Activated CD8-positive, alpha-beta memory T cell treated with anti-CD3 and anti-CD28 coated beads for 1 hour (primary cell): ENCODE measurements around the gene CSF3.

ENCODE experiments used
- DNase-seq, 2 donors: peaks; one replicate each; pipeline ENCODE4 v3.0.0-alpha.2; 2020; ENCODE audit warnings: low read depth in 1 of 2; ENCODE audit errors: extremely low read depth in 1 of 2

The CSF3 gene

DNA sequence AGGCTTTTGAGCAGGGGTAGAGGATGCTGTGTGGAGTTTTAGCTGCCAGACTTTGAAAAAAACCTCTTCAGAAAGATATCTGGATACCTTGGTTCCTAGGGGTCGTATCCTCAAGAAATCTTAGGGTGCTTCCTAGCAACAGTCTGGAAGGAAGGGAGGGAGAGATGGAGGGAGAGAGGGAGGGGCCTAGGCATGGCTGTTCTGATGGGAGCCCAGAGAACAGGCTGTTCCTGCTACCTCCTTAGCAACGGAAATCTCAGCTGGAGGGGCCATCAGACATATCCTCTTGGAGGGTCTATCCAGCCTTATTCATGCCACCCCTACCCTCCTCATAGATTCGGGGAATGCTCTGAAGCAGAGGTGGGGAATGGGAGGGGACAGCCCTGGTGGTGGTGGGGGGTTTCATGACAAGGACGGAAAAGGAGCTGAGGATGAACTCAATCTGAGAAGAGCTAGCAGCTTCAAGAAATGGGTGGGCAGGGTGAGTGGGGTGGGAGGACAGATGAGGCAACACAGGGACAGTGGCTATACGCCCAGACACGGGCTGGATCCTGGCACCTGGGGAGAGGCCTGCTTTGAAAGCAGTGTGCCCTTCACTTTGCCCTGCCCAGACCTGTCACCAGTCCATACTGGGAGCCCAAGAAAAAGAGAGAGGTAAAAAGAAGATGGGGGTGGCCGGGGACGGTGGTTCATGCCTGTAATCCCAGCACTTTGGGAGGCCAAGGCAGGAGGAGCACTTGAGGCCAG lies 44.7 kb downstream of the CSF3 start:
- no peak for DNase-seq

DNA sequence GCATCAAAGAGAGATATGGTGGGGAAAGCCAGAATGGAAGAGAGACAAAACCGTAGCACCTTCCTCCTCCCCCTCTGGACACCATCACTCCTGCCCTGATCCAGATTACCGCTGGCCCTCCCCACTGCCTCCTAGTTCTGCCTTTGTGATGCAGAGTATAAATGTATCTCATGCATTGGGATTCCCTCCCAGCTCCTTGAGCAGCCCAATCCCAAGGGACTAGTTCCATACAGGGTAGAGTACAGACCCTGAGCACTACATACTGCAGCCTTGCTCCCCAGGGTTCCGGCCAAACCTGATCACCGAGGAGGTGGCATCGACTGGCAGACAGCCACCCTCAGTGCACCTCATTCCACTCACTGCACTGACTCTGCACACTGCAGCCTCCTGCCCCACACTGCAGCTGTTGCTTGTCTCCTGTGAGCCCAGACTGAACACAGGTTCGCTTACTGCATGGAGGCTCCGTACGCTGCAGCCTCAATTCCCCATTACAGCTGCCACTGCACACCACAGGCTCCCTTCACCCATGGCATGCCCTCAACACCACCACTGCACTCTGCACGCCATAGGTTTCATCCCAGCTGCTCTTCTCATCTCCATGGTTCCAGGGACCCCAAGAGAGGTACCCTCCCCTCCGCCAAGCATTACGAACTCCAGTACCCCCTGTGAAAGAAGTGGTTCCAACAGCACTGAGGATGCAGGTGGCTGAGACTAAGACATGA lies 45.8 kb downstream of the CSF3 start:
- no peak for DNase-seq

DNA sequence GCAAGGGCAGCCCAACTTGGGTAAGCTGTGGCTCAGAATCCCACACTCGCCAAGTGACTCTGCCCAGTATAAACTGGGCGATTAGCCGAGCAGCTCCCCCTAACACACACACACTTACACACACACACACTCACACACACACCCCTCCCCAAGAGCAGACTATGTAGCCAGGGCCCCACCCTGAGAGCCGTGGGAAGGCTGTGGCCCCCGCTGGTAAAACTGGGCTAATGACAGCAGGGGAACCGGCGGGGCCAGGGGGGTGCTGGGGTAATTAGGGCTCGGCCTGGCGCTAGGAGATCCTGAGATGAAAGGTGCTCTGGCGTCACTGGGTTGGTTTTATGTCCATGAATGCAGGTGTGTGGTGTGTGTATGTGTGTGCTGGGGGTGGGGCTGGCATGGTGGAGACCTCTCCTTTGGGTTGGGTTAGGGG lies 46.4 kb downstream of the CSF3 start:
- DNase-seq: no peak

DNA sequence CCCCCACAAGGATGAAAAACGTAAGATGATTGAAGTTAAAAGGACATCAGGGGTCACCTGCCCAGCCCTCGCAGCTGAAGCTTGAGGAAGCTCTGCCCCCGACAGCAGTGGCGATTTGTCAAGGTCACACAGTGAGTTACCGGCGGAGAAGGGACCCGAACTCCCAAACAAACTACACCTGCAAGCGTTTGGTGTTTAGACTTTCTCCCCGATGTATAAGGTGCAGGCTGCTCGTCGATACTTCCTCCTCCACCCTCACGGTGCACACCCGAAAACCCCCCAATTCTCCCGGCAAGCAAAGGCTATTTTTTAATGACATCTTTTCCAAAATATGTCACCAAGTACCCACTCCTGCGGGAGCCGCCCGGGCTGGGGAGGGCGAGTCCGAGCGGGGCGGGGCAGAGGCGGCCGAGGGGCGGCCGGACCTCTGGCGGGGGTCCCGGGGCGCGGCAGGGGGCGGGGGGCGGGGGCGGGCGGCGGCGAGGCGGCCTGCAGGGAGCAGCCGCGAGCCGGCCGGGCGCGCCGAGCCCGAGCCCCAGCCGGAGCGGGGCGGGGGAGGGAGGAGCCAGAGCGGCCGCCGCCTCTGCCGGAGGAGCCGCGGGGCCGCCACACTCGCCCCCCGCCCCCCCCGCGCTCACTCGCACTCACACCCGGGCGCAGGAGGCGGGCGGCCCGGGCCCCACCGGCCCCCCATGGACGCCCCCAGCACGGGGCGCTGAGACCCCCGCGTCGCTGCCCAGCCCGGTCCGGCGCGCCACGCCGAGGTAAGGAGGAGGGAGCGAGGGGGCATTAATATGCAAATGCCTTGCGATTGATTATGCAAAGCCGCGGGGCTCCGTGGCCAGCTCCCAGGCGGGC lies 47.3 kb downstream of the CSF3 start, which contains the start of gene THRA:
Gene THRA, plus strand, starts transcription at position 637 of the 858 bp plus-strand sequence. CDS start 11,524 bp downstream, outside the sequence.
- DNase-seq: peak in 1 of 2 donors; percentile 59

DNA sequence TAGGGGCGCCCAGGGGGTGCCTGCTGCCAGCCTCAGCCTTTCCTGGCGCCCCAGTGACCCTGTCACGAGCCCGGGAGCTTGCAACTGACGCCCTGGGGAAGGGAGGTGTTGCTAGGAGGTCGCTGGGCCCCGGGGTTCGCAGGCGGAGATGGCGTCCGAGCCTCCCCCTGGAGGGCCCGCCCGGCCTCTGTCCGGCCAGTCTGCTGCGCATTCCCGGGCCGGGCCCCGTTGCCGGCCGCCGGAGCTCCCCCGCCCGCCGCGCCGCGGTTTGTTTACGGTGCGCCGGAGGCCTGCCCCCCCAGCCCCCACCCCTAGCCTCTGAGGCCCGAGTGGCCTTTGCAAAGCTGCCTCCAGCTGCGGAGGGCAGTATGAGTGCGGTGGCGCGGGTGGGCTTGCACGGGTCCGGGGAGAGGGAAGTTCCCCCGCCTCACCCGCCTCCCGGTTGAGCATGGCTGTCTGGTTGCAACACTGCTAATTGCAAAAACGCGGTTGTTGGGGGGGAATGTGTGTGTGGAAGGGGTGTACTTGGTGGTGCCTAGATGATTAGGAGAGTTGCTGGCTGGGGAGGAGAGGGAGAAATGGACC lies 48.0 kb downstream of the CSF3 start:
- DNase-seq: no peak

GRCh38 chr17:40063901-40064531 lies 48.8 kb downstream of the CSF3 start:
- DNase-seq: no peak

GRCh38 chr17:40064971-40065768 lies 49.9 kb downstream of the CSF3 start:
- DNase-seq: no peak

GRCh38 chr17:40065769-40066510 lies 50.7 kb downstream of the CSF3 start:
- DNase-seq: no peak
